ENCODE measurements around the gene SMAP2.
"Not testable (repeated sequence)": the region's sequence is repeated elsewhere in the genome, so short reads cannot be mapped to it uniquely, and the experiment has no call there.

The SMAP2 gene

DNA sequence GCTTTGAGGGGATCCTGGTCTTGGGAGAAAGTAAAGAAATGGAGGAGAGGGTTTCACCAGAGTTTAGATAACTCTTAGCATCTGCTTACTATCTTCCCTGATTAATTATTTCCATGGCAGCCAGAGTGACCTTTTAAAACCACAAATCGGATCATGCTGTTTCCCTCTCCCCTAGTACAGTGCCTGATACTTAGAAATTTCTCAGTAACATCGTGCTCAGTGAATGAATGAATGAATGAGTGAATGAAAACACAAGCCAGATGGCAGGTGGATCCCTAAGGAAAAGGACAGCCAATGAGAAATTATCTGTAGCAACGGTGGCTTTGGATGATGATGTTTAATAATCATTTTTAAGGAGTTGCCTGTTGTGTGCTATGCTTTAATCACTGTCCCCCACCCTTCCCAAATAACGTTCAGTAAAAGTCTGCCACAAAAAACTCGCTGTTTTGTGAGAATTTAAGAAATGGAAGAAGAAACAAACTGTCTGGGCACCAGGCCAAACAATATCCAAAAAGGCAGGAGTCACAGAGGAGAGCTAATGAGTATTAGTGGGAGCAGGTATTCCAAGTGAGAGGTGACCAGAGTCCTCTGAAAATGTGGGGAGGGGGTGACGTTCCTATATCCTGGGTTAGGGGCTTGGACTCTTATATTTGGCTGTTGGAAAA, 737 bp upstream of the SMAP2 start:
- no peak for DNase-seq

DNA sequence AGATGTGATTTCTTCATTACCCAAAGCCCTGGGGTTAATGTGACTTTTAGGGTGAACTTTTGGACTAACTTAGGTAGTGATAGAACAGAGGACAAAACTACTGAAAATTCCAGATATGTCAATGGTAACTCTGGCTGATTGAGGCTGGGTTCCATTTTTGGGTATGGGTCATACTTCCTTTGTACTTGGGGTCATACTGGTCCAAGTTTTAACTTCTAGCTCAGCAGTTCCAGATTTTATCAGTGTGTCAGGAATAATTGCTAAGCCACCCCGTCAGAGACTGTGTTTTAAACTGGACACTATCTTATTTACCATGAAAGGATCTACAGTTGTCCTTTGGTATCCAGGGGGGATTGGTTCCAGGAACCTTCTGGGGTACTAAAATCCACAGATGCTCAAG, 4.0 kb downstream of the SMAP2 start:
- DNase-seq = no peak

DNA sequence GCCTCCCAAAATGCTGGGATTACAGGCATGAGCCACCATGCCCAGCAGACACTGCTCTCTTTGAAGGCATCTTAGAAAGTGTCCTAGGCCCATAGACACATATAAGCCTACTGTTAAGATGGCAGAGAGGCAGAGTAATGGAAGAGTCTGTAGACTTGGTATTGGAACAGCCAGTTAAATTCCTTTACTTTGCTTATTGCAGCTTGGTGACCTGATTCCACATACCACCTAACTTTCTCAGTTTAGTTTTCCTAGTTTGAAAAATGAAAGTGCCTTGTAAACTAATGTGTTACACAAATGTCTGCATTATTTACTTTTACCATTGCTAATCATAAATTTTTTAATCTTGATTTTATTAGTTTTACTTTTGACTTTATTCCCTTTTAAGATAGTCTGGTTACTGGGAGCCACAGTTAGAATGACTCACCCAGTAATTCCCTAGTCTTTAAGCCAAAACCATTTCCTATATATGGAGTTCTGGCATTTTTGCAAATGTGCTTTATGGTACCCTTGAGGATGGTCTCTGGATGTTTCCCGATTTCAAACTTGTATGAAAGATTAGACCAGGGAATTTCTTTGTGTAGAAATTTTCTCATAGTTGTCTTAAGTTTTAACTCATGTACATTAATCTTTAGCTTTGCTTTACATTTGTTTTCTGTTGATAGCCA, 6.4 kb downstream of the SMAP2 start:
- DNase-seq = peak; percentile 60

DNA sequence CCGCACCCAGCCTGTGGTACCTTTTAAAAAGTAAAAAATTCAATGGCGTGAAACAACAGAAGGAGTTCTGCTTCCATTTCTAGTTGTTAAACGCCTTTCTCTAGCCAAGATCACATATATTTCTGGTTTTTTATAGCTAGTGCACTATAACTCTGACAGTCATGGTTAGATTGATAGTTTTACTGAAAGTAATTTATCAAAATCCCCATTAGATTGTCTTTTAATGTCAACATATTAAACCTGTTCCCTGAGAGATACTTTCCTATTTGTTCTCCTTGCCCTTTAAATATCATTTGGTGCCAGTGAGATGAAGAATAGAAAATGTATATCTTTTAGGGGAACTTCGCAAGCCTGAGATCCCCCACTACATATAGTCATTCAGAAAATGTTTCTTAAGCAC, 7.3 kb downstream of the SMAP2 start:
- DNase-seq = no peak

DNA sequence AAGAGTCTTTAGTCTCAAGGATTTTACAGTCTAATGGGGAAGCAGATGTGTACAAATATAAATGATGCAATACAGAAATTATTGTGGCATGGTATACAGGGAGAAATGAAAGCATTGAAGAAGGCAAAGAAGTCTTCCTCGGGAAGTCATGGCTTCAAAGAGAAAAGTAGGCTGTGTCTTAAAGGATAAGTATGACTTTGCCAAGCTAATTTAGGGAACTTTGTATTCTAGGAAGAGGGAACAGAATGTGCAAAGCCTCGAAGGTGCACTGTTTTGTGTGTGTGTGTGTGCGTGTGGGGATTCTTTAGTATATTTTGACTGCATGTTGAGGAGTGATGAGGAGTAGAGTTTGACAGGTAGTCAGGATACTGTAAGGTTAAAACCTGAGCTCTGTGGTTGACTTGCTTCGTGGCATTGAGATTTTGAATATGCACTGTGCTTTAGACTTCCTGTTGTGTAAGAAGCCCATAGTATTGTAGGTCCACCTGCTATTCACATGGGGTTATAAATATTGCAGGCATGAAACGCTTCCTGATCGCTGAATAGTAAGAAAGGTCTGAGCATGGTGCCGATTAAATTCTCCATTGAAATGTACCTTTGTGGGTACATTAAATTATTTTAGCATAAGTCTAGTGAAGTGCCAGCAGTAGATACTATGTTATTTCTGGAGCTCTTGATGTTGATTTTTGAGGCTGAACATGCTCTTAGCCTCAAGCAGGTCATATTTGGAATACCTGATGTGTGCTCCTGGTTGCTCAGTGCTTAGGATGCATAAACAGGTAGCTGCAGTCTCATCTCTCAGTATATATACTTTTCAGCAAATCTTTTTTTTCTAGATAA, 8.0 kb downstream of the SMAP2 start:
- DNase-seq = no peak

DNA sequence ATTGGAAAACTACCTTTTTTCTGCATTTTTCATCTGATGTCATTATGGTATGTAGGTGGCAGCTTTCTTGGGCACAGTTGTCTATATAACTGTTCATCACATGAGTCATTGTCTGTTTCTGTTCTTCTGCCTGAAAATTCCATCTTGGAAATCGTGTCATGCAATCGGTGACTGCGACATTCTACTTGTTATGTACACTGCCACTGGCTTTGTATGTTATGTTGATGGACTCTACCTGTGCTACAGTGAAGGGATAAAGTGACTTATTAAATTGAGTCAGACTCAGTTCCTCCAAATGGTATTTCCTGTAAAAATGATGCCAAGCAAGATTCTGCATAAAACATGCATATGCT, 8.6 kb downstream of the SMAP2 start:
- peak; percentile 37 for DNase-seq

DNA sequence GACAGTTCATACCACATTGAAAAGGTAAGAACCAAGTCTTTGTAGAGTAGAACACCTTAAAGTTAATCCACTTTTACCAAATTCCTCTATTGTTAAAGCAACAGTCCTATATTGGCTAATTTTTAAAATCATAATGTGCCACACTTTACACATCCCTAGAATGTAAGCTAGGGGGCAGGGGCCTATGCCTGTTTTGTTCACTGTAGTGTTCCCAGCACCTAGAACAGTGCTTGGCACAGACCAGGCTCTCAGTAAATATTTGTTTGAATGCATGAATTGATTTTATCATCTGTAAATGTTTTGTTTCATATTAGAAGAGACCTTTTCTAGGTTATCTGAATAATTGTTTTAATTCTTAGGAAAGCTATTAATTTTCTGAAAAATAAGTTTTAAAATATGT, 9.1 kb downstream of the SMAP2 start:
- no peak for DNase-seq

DNA sequence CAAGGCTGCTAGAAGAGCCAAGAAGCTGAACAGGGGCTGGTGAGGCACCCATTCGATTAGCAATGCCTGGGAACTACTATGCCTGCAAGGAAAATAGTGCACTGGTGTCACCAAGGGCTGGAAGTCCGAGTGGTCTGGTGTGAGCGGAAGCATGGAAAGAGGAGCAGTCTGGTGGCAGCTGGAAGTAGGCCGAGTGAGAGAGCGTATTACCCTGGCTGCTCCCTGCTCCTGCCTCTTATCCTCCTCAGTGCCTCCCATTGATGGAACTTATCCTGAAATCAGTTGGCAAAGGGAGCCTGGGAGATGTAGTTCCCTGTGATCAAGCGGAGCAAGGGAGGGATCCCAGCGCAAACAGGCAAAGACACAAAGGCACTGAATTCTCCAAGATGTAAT, 9.6 kb downstream of the SMAP2 start:
- DNase-seq = peak; percentile 35

DNA sequence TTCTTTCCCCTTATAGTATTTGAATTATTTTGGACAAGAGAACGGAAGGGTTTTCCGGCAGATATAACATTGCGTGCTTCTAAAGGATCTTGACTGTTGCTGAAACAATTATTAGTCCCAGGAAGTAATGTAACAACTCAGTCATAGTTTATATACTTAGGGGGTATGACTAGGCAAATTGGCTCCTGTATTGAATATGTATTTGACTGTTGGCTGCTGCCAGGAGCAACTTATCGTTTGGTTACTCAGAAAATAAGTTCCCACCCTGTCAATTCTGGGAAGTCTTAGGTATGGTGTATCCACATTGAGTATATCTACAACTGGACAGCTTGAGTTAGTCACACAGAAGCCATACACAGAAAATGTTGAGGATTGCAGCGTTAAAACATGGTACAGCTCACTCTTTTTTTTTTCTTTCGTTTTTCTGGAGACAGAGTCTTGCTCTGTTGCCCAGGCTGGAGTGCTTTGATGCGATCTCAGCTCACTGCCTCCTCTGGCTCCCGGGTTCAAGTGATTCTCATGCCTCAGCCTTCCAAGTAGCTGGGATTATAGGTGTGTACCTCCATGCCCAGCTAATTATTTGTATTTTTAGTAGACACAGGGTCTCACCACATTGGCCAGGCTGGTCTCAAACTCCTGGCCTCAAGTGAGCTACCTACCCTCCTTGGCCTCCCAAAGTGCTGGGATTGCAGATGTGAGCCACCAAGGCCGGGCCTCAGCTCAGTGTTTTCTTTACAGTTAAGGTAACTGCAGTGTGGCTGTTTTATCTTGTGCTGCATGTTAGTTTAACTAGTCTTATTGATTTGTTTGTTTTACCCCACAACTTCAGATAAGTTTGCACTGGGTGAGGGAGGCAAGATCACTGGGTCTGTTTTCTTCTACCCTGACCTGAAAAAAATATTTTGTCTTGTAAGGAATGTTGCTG, 10.2 kb downstream of the SMAP2 start:
- DNase-seq = peak; percentile 48

DNA sequence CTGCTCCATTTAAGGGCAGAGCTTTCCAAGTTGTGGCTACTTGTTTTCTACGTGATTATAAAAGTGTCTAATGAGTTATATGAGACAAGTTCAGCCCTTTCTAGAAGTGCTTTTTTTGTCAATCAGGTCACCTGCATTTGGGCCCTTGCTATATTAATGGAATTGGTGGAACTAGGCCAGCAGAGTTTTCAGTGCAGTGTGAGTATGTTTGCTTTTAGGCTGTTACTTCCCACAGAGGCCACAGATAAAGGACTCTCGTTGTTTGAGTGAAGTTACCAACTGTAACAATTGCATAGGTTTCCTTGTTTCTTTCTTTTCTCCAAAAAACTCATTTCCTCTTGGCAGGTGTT, 10.9 kb downstream of the SMAP2 start:
- DNase-seq = no peak

DNA sequence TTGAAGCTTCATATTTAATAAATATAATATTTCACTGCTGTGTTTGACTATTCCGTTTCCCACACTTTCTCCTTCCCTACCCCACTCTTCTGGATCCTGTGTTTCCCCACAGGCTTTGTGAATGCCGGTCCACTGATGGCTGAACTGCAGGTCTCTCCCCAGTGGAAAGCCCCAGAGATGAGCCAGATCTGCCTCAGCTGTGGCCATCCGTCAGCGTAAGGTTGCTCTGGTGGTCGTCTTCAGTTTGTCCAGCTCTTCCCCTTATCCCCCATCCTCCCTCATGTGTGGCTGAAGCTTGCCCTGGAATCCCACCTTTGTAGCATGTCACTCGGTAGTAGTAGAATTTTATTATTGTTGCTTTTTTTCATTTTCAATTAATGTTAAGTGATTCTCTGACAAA, 11.4 kb downstream of the SMAP2 start:
- no peak for DNase-seq

DNA sequence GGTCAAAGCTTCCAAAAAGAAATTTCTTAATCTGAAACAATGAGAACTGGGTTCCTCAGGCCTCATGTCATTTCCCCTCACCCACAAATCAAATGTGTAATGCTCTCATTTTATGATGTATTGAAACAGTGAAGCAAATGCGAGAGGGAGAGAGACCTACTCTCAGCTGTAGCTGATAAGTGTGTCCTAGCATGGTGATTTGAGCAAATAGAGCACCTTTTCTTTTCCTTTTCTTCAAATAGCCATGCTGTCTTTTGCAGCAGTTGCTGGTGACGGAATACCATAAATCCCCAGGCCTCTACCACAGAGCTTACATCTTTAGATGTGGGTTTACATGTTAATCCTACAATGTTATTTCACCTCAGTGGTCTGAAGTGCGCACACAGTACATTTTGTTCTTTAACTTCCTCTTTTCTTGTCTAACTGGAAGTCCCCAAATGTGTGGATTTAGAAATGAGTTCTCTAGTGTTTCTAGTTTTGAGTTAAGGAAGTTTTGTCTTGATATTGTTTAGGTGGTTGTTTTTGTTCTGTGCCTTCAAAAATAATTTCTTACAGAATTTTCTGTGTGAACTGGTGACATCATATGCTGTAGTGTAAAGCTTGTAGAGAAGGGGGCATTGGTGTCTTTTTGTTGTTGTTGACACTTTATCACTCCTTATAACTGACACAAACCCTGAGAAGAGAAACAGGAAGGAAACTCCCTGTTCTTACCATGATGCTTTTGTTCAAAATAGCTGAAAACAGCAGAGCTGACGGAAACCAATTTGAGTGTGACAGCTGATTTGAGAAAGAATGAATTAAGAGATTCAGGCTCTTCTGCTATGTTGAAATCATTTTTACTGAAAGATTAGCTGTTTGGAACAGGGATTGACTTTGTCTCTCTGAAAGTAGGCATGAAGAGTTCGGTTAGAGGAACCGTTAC, 12.2 kb downstream of the SMAP2 start:
- no peak for DNase-seq

DNA sequence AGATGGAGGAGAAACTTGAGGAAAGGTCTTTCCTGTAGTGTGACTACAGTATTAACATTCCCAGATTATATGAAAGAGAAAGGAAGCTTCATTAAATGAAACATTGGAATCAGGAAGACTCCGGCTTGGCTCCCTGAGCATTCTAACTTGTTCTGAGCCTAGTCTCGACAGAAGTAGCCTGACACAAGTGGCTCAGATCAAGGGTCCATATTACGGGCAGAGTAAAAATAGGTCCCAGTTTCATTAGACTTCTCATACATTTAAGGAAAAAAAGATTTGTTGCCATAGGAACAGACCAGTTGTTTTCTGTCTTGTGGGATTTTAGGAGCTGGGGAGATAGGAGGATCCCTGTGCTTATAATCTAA, 12.8 kb downstream of the SMAP2 start:
- no peak for DNase-seq

DNA sequence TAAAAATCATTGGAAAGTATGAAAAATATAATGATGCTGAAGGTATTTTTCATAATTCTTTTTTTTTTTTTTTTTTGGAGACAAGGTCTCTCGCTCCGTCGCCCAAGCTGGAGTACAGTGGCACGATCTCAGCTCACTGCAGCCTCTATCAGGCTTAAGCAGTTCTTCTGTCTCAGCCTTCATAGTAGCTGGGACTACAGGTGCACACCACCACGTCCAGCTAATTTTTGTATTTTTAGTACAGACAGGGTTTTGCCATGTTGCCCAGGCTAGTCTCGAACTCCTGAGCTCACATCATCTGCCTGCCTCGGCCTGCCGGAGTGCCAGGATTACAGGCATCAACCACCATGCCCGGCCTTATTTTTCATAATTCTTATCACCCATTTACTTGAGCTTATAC, 13.3 kb downstream of the SMAP2 start:
- DNase-seq = no peak

DNA sequence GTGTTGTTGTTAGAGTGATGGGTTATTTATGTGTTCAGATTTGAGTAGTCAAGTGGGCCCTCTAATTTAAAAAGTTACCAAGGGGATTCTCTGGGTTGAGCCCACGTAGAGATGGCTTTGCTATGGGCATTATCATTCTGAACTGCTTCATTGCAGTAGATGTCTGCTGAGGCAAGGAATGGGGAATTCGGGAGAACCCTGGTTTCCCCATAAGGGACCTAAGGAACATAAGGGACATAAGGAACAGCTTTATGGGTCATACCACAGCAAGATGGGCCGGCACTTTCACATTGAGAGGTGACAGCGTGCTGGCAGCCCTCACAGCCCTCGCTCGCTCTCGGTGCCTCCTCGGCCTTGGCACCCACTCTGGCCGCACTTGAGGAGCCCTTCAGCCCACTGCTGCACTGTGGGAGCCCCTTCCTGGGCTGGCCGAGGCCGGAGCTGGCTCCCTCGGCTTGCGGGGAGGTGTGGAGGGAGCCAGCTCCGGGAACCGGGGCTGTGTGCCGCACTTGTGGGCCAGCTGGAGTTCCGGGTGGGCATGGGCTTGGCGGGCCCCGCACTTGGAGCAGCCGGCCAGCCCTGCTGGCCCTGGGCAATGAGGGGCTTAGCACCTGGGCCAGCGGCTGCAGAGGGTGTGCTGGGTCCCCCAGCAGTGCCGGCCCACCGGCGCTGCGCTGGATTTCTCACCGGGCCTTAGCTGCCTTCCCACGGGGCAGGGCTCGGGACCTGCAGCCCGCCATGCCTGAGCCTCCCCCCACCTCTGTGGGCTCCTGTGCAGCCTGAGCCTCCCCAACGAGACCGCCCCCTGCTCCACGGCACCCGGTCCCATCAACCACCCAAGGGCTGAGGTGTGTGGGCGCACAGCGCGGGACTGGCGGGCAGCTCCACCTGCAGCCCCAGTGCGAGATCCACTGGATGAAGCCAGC, 14.1 kb downstream of the SMAP2 start:
- not testable (repeated sequence) for DNase-seq

DNA sequence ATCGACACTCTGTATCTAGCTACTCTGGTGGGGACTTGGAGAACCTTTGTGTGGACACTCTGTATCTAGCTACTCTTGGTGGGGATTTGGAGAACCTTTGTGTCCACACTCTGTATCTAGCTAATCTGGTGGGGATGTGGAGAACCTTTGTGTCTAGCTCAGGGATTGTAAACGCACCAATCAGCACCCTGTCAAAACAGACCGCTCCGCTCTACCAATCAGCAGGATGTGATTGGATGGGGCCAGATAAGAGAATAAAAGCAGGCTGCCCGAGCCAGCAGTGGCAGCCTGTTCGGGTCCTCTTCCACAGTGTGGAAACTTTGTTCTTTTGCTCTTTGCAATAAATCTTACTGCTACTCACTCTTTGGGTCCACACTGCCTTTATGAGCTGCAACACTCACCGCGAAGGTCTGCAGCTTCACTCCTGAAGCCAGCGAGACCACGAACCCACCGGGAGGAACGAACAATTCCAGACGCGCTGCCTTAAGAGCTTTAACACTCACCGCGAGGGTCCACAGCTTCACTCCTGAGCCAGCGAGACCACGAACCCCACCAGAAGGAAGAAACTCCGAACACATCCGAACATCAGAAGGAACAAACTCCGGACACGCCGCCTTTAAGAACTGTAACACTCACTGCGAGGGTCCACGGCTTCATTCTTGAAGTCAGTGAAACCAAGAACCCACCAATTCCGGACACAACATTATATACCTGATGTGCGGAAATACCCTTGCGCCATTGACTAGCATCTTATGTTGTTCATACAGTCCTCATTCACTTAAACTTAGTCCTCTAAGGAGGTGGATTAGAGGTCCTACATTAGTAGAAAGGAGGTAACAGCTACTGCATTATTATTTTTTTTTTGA, 15.2 kb downstream of the SMAP2 start:
- DNase-seq = not testable (repeated sequence)

DNA sequence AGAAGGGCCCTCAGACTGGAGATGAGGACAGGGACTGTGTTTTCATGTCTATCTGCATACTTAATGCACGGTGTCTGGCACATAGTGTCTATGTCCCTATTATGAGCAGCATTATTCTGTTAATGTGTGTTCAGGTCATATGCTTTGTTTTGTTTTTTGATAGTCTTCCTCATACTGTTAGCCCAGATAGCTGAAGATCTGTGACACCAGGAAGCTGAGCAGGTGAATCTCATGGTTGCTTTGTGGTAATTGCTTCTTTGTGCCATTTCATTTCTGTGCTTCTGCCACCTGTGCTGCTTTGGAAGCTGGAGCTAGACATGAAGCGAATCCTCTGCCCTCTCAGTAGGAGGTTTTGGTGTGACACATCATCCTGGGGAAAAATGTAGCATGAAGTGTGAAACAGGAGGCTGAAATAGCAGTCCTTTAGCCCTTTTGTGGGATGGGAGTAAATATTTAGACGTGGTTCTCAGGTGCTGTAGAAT, 15.8 kb downstream of the SMAP2 start:
- DNase-seq = no peak

DNA sequence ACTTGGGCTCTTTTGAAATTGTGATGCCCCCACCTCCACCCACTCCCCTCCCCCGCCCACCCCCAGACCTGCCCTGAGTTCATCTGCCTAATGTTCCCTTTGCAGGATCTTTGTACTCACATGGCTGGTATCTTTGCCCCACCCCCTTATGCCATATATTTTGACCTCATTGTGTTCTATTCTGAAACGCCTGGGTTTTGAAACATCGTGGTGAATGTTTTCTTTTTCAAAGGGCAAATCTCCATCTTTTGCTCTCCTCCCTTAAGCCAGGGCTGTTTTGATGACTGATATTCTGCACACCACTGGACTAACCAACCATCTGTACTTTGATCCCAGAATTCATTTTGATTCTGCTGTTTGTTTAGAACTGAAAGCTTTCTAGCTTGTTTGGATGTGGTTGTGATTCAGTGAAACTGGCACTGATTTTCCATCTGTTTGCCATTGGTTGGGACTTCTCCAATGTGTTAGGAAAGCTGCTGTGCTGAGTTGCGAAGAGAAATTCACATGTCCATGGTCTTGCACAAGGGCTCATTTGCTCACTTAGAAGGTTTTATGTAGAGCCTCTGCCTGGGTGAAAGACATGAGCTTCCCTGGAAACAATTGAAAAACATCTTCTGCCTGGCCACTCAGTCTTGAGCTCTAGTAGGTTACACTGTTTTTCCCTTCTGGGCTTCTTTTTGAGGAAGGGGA, 16.5 kb downstream of the SMAP2 start:
- DNase-seq = no peak

DNA sequence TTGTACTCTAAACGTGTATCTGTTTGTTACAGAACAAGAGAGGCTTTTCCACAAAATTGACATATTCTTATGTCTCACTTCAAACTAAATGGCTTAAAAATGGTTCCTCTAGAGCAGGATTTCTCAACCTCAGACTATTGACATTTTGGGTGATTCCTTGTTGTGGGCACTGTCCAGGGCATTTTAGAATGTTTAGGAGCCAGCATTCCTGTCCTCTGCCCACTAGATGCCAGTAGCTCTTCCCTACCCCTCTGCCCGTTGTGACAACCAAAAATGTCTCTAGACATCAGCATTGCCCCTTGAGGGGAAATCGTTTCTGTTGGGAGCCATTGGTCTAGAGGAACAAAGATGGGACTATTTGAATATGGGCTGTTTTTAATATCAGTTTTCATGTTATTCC, 17.3 kb downstream of the SMAP2 start:
- no peak for DNase-seq

Data from EL (cell line).